Measurements from ENCODE around the gene TERB1.
A peak's percentile ranks its signal among the peaks of the same experiment; 100 is the strongest.

Gene TERB1

DNA sequence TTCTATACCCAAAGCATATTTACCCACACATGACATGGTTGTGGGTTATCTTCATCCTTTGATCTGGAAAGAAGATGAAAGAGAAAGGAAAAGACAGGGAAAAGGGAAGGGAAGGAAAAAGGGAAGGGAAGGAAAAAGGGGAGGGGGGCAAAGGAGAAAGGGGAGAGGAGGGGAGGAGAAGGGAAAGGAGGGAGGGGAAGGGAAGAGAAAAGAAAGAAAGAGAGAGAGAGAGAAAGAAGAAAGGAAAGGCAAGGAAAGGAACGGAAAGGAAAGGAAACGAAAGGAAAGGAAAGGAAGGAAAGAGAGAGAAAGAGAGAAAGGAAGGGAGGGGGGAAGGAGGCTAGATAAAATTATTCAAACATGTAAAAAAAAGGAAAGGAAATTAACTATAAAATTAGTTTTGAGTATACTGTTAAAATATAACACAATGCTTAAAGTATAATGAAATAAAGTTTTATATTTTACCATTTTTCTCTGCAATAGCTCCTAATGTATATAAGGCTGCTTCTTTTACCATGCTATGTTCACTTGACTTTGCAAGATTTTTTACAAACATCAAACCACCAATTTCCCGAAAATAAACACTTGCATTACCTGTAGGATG lies 11.2 kb downstream of the TERB1 start:
- DNase-seq = no peak
- no peak for TF ChIP-seq POLR2A (IDR thresholded peaks at IDR 0.05; ENCODE audit: low read length)
- TF ChIP-seq GATA1 (IDR thresholded peaks at IDR 0.05; ENCODE audit: low read depth, low read length) = no peak

DNA sequence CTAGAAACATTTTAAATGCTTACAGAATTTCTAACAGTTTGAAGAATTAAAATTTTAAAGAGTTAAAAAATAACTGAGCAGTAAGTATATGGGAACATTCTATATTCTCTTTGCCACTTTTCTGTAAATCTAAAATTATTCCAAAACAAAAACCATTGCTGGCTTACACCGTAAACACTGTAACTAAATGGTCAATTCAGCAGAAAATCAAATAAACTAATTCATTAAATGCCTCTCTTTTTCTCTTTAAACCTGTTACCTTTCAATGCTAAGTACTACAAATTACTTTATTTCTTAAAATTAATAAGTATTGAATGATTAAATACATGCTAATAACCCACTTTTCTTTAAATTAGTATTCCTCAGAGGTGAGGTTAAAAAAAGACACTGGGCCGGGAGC lies 14.0 kb downstream of the TERB1 start:
- no peak for DNase-seq
- TF ChIP-seq POLR2A (IDR thresholded peaks at IDR 0.05; ENCODE audit: low read length) = no peak
- no peak for TF ChIP-seq GATA1 (IDR thresholded peaks at IDR 0.05; ENCODE audit: low read depth, low read length)

DNA sequence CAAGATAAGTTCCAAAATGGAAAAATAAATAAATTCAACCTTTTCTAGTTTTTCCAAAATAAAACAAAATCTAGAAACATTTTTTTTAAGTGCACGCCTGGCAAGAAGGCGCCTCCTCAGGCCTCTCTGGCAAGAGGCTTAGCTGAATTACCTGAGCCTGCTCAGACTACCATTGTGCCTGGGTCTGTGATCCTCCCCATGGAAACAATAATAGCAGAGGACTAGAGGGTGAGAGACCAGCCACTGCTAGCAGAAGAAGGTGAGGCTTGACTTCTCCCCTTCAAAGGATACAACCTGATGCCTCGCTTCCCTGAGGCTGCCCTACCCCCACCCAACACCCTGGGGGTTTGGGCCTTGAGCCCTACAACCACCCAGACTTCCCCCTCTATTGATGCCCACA lies 14.8 kb downstream of the TERB1 start:
- DNase-seq = no peak
- TF ChIP-seq POLR2A (IDR thresholded peaks at IDR 0.05; ENCODE audit: low read length) = no peak
- TF ChIP-seq GATA1 (IDR thresholded peaks at IDR 0.05; ENCODE audit: low read depth, low read length) = no peak

DNA sequence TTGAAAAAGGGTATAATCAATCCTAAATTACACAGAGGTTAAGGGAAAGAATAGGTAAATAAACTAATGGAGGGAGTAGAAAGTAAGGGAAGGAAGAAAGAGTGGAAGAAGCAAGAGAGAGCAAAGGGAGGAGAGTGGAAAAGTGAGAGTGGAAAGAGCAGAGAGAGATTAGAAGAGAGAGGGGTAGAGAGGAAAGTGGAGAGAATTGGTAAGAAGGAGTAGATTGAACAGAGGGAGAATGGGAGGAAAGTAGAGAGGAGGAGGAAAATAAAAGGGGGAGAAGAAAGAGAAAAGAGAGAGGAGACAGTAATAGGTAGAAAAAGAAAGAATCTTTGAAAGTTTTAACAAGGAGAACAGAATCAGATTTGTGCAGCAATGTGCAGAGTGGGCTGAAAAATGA lies 24.9 kb downstream of the TERB1 start:
- TF ChIP-seq GATA1 (IDR thresholded peaks at IDR 0.05; ENCODE audit: low read depth, low read length) = no peak
- no peak for TF ChIP-seq POLR2A (IDR thresholded peaks at IDR 0.05; ENCODE audit: low read length)
- no peak for DNase-seq

DNA sequence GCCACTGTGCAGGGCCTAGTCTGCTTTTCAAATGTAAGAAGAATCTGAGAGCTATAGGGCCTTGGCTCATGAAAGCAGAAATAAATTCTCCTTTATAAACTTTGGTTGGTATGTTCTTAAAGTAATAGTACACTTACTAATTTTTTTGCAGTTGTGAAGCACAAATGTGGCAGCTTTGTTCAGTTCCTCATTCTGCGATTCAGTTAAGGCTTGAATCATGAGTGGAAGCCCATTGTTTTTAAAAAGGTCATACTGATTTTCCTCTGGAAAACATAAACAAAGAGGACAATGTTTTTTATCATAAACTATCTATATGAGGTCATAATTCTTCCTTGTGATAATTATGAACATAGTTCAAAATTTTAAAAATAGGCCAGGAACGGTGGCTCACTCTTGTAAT lies 26.4 kb downstream of the TERB1 start:
- TF ChIP-seq POLR2A (IDR thresholded peaks at IDR 0.05; ENCODE audit: low read length) (no peak), GATA1 (IDR thresholded peaks at IDR 0.05; ENCODE audit: low read depth, low read length) (no peak)
- DNase-seq = no peak

DNA sequence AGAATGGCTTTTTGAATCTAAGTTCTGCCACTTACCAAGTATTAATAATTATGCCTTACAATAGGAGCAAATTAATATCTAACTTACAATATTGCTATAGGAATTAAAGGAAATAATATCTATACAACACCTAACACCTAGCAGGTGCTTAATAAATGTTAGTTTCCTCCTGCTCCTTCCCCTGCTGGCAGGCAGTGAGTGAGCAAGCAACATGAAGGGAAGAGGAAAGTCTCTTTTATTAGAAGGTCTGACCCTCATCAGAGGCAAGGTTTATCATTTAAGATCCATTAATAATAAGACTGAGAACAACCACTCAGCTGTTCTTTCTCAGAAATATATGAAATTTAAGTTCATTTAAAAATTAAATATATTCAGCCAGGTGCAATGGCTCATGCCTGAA lies 43.3 kb downstream of the TERB1 start:
- DNase-seq = no peak
- TF ChIP-seq POLR2A (IDR thresholded peaks at IDR 0.05; ENCODE audit: low read length) (no peak), GATA1 (IDR thresholded peaks at IDR 0.05; ENCODE audit: low read depth, low read length) (no peak)

DNA sequence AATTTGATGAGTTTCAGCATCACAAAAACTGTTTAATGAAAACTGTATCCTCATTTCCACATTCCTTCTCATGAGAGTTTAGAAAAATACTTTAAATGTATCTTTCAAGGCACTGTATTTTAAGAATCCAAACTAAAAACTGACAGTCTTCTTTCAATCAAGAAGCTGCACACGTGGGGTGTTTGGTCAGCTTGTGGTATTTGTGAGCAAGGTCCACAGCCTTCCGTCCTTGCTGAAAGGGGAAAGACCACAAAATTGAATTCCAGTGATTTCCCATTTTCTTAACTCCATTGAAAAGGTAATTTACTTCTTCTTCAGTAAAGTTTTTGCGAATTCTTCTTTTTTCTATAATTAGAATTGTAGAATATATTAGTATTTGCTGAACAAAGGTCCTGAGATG lies 46.6 kb downstream of the TERB1 start:
- DNase-seq = no peak
- TF ChIP-seq GATA1 (IDR thresholded peaks at IDR 0.05; ENCODE audit: low read depth, low read length) = no peak
- TF ChIP-seq POLR2A (IDR thresholded peaks at IDR 0.05; ENCODE audit: low read length) = no peak

DNA sequence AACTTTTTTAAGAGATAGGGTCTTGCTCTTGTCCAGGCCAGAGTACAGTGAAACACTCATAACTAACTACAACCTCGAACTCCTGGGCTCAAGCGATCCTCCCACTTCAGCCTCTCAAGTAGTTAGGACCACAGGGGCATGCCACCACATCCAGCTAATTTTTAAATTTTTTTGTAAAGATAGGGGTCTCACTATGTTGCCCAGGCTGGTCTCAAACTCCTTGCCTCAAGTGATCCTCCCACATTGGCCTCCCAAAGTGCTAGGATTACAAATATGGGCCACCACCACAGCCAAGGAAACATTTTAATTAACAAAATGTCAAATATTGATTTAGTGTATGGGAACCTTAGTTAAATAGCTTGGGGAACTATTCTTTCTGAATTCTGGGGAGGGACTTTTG lies 47.2 kb downstream of the TERB1 start:
- TF ChIP-seq GATA1 (IDR thresholded peaks at IDR 0.05; ENCODE audit: low read depth, low read length) (no peak), POLR2A (IDR thresholded peaks at IDR 0.05; ENCODE audit: low read length) (no peak)
- DNase-seq = no peak

DNA sequence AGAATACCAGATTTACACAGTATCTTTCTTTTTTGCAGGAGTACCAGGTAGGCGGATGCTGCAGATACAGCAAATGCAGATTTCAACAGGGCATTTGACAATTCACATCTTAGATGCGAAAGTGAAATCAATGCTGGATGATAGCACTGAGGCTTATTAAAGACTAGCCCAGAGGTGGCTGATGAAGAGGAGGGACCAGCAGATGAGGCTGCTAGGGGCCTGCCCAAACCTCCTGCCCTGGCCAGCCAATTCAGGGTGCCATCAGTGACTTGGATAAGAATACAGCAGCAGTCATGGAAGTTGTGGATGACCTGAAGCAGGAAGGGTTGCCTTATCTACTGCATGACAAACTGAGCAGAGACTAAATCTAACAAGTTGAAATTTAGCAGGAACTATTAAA lies 48.4 kb downstream of the TERB1 start:
- DNase-seq = peak; percentile 12 to 21
- TF ChIP-seq POLR2A (IDR thresholded peaks at IDR 0.05; ENCODE audit: low read length) (no peak), GATA1 (IDR thresholded peaks at IDR 0.05; ENCODE audit: low read depth, low read length) (no peak)

DNA sequence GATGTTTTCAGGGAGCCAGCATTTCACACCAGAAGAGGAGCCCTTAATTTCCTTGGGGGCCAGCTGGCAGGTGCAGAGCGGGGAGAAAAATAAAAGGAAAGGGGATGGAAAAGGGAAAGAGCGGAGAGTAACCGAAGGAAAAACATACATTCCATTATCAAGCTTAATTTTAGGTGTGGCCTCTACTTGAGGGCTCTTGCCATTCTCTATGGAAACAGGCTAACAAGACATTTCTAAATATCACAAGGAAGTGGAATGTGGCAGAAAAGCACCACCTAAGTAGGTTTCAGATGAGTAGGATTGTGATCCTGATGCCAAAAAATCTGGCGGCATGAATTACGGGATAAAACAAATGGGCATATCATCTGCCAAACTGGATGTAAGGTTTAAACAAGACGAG lies 49.0 kb downstream of the TERB1 start:
- DNase-seq = no peak
- TF ChIP-seq GATA1 (IDR thresholded peaks at IDR 0.05; ENCODE audit: low read depth, low read length) (no peak), POLR2A (IDR thresholded peaks at IDR 0.05; ENCODE audit: low read length) (no peak)

DNA sequence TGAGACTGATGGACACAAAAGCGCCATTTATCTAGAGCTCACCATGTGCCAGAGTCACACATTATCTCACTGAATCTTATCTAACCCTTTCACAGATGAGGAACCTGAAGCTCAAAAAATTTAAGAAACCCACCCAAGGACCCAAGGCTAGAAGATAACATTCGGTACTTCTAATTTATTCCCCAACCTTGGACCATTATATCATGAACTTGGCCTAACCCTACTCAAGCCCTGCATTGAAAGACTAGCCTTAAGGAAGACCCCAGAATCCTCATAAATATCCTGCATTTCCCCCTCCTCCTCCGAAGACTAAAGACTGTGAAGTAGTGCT lies 49.4 kb downstream of the TERB1 start:
- TF ChIP-seq POLR2A (IDR thresholded peaks at IDR 0.05; ENCODE audit: low read length) = no peak
- TF ChIP-seq GATA1 (IDR thresholded peaks at IDR 0.05; ENCODE audit: low read depth, low read length) = no peak
- DNase-seq = no peak

DNA sequence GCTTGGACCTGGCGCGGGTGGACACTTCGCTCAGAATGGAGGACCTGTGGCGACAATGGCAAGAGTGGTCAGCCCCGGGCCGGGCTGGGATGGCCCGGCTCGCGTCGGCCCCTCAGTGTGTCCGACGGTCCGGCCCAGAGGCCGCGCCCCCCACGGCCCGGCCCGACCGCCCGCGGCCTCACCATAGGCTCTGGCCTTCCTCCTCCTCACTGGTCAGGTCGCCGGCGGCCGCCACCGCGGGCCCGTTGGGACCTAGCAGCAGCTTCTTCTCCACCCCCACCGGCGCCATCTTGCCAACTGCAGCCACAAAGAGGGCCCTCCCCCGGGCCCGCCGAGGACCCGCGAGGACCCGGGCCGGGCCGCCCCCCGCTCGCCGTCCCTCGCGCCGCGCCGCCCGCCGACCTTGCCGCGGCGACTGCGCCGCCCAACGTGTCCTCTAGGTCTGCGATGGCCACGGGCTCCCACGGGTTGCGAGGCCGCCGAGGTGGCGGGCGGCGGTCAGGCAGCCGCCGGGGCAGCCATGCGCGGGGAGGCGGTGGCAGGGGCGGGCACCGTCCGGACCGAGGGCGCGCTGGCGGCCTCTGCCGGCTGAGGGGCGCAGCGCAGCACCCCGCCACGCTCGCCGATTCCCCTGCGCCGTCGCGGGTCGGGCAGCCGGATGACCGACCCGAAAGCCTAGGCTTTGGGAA lies 49.9 kb downstream of the TERB1 start, which contains the start of gene DYNC1LI2:
TSS of gene DYNC1LI2 (minus strand) at position 307 of the 689 bp plus-strand sequence. CDS start at position 289, 18 bp downstream.
- no peak for TF ChIP-seq GATA1 (IDR thresholded peaks at IDR 0.05; ENCODE audit: low read depth, low read length)
- peak; percentile 65 for TF ChIP-seq POLR2A (IDR thresholded peaks at IDR 0.05; ENCODE audit: low read length)
- peak; percentile 86 to 92 for DNase-seq

DNA sequence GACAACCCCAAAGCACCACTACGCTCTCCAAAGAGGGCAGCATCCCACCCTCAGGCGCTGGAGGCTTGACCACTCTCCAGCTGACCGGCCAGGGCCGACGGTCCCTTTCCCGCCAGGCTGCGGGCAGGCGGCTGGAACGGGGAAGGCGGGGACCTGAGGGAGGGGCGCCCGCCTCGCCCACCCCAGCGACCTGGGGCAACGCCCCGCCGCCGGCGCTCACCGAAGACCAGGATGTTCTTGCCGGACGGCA lies 50.4 kb downstream of the TERB1 start:
- peak; percentile 66 to 70 for DNase-seq
- TF ChIP-seq POLR2A (IDR thresholded peaks at IDR 0.05; ENCODE audit: low read length) (no peak), GATA1 (IDR thresholded peaks at IDR 0.05; ENCODE audit: low read depth, low read length) (no peak)

DNA sequence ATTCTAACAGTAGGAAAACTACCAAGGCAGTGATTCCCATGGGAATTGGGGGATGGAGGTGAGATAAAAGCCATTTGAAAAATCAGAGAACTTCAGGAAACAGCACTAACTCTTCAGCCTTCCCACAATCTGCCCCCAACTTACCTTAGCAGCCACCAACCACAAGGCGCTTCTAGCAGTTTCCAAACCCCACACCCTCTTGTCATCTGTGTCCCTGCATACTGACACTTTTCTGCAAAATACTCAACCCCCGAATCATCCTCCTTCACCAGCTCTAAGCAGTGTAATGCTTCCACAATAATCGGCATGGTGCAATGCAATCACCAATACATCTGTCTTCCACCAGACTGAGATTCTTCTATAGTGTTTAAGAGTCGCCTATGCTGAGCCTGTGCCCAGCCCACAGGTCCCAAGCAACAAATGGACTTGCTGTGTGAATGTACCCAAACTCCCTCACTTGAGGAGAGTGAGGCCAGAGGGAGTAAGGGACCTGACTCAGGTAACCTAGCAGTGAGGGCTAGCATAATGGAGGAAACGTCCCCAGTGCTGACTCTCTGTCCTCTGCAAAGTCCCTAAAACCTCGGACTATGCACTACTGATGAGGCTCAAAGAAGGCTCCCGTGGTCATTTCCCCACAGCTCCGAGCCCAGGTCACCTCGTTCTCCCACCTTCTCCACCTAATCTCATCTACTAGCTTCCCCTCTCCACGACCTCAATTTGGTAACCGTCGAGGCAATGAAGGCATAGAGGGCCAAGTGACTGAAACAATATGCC lies 50.9 kb downstream of the TERB1 start:
- peak; percentile 37 to 50 for DNase-seq
- no peak for TF ChIP-seq GATA1 (IDR thresholded peaks at IDR 0.05; ENCODE audit: low read depth, low read length)
- TF ChIP-seq POLR2A (IDR thresholded peaks at IDR 0.05; ENCODE audit: low read length) = no peak

DNA sequence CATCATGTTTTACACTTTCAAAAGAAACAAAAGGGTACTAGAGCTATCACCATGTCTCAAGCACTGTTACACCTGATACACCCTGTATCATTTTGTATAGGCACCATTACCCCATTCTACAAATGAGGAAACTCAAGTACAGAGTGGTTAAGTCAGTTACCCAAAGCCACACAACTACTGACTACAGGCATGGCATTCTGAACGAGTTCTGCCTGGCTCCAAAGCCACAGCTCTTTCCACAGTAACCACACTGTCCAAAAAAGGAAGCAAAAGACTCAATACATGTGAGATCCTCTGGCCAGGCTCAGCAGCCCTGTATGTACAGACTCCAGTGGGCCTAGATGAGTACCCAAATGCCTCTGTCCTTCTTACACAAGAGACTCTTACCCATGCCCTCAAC lies 54.7 kb downstream of the TERB1 start:
- DNase-seq = no peak
- TF ChIP-seq GATA1 (IDR thresholded peaks at IDR 0.05; ENCODE audit: low read depth, low read length) = no peak
- no peak for TF ChIP-seq POLR2A (IDR thresholded peaks at IDR 0.05; ENCODE audit: low read length)
